Stomach (tissue), 9 donors: Measurements from ENCODE around the gene MAGEC3. TPM values are rescaled to one million over a fixed set of nuclear protein-coding genes. Genes with fewer than 3 reads are reported as not detected.
"Not testable (repeated sequence)": the region's sequence is repeated elsewhere in the genome, so short reads cannot be mapped to it uniquely, and the experiment has no call there.

Source experiments
- DNase-seq, 2 donors: peaks; one replicate each; pipeline versions ENCODE4 v3.0.0 to v3.0.0-alpha.2; 2013 to 2019
- H3K27ac ChIP-seq, 5 donors: fragments of 200-600 bp in 4 of 5; sonication (generic) in 4 of 5; one replicate each; pipeline ENCODE4 v1.5.1; 2013 to 2019; ENCODE audit warnings: mild to moderate bottlenecking in 1 of 5, moderate library complexity in 1 of 5
- H3K27me3 ChIP-seq, 3 donors: fragments of 200-600 bp; sonication (generic); one replicate each; pipeline ENCODE4 v1.5.1; 2017 to 2019; ENCODE audit warnings: mixed run types in 1 of 3
- H3K36me3 ChIP-seq, 4 donors: fragments of 200-600 bp; sonication (generic); 1 replicate in 3 of 4; 2 replicates in 1 of 4; pipeline ENCODE4 v1.5.1; 2016 to 2019
- H3K4me1 ChIP-seq, 4 donors: fragments of 200-600 bp; sonication (generic); one replicate each; pipeline ENCODE4 v1.5.1; 2016 to 2019
- H3K4me3 ChIP-seq, 4 donors: fragments of 200-600 bp; sonication (generic) in 3 of 4; one replicate each; pipeline ENCODE4 v1.5.1; 2016 to 2019; ENCODE audit warnings: mild to moderate bottlenecking in 1 of 4
- H3K9me3 ChIP-seq, 4 donors: fragments of 200-600 bp; sonication (generic); one replicate each; pipeline ENCODE4 v1.5.1; 2016 to 2019
- EP300 ChIP-seq: sonication (generic); formaldehyde crosslinking; IDR thresholded peaks from one replicate; pipeline ENCODE4 v1.6.1; 2017; ENCODE audit warnings: antibody characterized with exemption
- POLR2A ChIP-seq, 4 donors: fragments of 450-650 bp; IDR thresholded peaks; one replicate each; pipeline ENCODE4 v1.6.1; 2016; ENCODE audit warnings: antibody characterized with exemption in 4 of 4, control low read depth in 2 of 4, mild to moderate bottlenecking in 1 of 4, moderate library complexity in 1 of 4
- POLR2AphosphoS5 ChIP-seq, 3 donors: sonication (generic); formaldehyde crosslinking; IDR thresholded peaks; one replicate each; pipeline ENCODE4 v1.6.1; 2016; ENCODE audit warnings: antibody characterized with exemption in 3 of 3
- WGBS, 5 donors: extraction: QIAGEN DNeasy Blood & Tissue Kit in 3 of 5; methylation state at CpG; one replicate each; pipeline versions ENCODE4 v1.1.5 to v1.1.7; 2013 to 2018; 5-methylcytosine and 5-hydroxymethylcytosine counted together
- intact Hi-C: fragments of 100-400 bp; cut with DNase I; formaldehyde crosslinking; loops from one replicate; pipeline ENCODE4 v1.15.1; 2023; ENCODE audit warnings: low total_unique reads
- polyA plus RNA-seq, 3 donors: library from polyadenylated mRNA; stranded (reverse); fragments of 200-250 nt; gene quantifications; one replicate each; pipeline ENCODE4 v1.2.3, GENCODE V29; 2013
- total RNA-seq, 5 donors: library from RNA; depleted of rRNA; stranded (reverse); fragments of >200 nt; gene quantifications; one replicate each; pipeline versions ENCODE4 v1.1.0 to v1.2.3, GENCODE V29; 2014 to 2016
- TF ChIP-seq, protein P1 (sequence below), 7 experiments: fragments of 450-650 bp in 4 of 7; fragments of 200-600 bp in 3 of 7; sonication (generic) in 3 of 7; IDR thresholded peaks; one replicate each; pipeline ENCODE4 v1.5.1; 2016 to 2019; ENCODE audit warnings: antibody characterized with exemption in 7 of 7, control low read depth in 2 of 7, mild to moderate bottlenecking in 1 of 7
- donor health status: healthy with polysubstance abuse.
- donor health status: Bipolar disorder and iron deficiency.
- donor health status: healthy.

Gene MAGEC3
- total and polyA plus RNA-seq, 8 donors, result not detected

DNA sequence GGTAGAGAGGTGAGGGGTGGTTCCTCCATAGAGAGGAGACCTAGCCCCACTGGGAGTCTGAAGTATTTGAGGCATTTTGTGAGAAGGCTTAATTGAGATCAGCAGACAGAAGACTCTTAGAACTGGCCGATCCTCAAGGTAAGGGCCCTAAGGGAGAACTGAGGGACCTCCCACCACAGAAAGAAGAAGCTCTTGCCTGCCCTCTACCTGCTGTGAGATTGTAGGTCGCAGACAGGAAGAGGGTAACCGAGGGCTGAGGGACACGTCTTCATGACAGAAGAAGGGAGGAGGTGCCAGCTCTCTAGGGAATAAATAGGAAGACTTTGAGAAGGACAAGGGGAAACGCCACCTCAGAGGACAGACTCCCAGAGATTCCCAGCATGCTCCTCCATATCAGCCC is 41.5 kb downstream of the MAGEC3 start:
- WGBS, 5 donors, result 39 to 81% (median 68%) methylated on average over 5 of the region's 5 CpGs
- DNase-seq, result no peak
- no peak overlapping the region for H3K4me3 ChIP-seq
- no peak overlapping the region for H3K27ac ChIP-seq
- H3K4me1 ChIP-seq, result no peaks in the 10 kb centered on the region
- H3K9me3 ChIP-seq, result no peaks in the 10 kb centered on the region
- no peaks in the 10 kb centered on the region for H3K27me3 ChIP-seq
- H3K36me3 ChIP-seq, result no peaks in the 10 kb centered on the region
- intact Hi-C loops, result no loop called here
- TF ChIP-seq POLR2AphosphoS5 (IDR thresholded peaks at IDR 0.05), result no peak

DNA sequence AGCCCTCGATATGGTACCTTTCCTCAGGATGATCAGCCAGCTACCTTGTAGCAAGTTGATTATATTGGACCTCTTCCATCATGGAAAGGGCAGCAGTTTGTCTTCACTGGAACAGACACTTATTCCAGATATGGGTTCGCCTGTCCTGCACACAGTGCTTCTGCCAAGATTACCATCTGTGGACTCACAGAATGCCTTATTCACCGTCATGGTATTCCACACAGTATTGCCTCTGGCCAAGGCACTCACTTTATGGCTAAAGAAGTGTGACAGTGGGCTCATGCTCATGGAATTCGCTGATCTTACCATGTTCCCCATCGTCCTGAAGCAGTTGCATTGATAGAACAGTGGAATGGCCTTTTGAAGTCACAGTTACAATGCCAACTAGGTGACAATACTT is 50.7 kb downstream of the MAGEC3 start:
- intact Hi-C loops, H3K4me1 ChIP-seq, H3K4me3 ChIP-seq, DNase-seq, H3K36me3 ChIP-seq, H3K27me3 ChIP-seq, H3K9me3 ChIP-seq, H3K27ac ChIP-seq: not testable (repeated sequence)
- 49 to 92% (median 83%) methylated on average over 4 to 5 of the region's 5 CpGs for WGBS, 5 donors

DNA sequence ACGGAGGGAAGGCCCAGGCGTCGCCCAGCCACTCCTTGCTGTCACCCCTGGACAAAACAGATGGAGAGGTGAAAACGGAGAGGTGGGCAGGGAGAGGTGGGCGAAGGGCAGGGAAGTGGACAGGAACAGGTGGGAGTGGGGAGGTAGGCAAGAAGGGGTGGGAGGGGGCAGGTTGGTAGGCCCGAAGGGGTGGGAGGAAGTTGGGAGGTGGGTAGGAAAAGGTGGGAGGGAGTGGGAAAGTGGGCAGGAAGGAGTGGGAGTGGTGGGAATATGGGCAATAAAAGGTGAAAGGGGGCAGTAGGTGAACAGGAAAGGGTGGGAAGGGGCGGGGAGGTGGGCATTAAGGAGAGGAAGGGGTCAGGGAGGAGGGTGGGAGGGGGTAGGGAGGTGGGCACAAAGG is 56.6 kb downstream of the MAGEC3 start:
- Histone ChIP-seq H3K36me3 (no peaks in the 10 kb centered on the region), H3K4me3 (no peak overlapping the region), H3K9me3 (no peaks in the 10 kb centered on the region), H3K27ac (no peak overlapping the region), H3K27me3 (no peaks in the 10 kb centered on the region), H3K4me1 (no peaks in the 10 kb centered on the region)
- DNase-seq, result no peak
- intact Hi-C loops, result no loop called here
- WGBS, 5 donors, result 72 to 95% (median 81%) methylated on average over 6 to 7 of the region's 7 CpGs
- TF ChIP-seq POLR2AphosphoS5 (IDR thresholded peaks at IDR 0.05) (no peak), EP300 (no peak)

DNA sequence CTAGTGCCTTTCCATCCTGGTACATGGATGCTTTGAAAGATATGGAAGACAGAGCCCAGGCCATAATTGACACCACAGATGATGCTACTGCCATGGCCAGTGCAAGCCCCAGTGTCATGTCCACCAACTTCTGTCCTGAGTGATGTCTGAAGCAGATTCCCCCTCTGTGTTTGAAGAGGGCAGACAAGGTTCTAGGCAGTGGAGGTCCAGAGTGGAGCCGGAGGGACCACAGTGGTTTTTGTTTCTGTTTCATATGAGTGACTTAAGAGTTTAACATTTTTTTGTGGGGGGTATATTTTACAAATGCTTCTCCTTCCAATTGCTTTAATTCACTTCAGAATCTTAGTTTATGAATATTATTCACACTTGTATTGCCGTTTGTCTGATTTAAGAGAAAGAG is 59.6 kb downstream of the MAGEC3 start:
- Histone ChIP-seq H3K36me3 (no peaks in the 10 kb centered on the region), H3K4me1 (no peaks in the 10 kb centered on the region), H3K27ac (no peak overlapping the region), H3K4me3 (no peak overlapping the region), H3K9me3 (no peaks in the 10 kb centered on the region), H3K27me3 (no peaks in the 10 kb centered on the region)
- DNase-seq, result no peak
- TF ChIP-seq EP300 (no peak), POLR2AphosphoS5 (IDR thresholded peaks at IDR 0.05) (no peak), POLR2A (IDR thresholded peaks at IDR 0.05) (no peak)
- TF ChIP-seq, protein P1, sequence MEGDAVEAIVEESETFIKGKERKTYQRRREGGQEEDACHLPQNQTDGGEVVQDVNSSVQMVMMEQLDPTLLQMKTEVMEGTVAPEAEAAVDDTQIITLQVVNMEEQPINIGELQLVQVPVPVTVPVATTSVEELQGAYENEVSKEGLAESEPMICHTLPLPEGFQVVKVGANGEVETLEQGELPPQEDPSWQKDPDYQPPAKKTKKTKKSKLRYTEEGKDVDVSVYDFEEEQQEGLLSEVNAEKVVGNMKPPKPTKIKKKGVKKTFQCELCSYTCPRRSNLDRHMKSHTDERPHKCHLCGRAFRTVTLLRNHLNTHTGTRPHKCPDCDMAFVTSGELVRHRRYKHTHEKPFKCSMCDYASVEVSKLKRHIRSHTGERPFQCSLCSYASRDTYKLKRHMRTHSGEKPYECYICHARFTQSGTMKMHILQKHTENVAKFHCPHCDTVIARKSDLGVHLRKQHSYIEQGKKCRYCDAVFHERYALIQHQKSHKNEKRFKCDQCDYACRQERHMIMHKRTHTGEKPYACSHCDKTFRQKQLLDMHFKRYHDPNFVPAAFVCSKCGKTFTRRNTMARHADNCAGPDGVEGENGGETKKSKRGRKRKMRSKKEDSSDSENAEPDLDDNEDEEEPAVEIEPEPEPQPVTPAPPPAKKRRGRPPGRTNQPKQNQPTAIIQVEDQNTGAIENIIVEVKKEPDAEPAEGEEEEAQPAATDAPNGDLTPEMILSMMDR (IDR thresholded peaks at IDR 0.05), result no peak
- intact Hi-C loops, result no loop called here
- 82 to 96% (median 86%) methylated on average over 2 of the region's 2 CpGs for WGBS, 5 donors

DNA sequence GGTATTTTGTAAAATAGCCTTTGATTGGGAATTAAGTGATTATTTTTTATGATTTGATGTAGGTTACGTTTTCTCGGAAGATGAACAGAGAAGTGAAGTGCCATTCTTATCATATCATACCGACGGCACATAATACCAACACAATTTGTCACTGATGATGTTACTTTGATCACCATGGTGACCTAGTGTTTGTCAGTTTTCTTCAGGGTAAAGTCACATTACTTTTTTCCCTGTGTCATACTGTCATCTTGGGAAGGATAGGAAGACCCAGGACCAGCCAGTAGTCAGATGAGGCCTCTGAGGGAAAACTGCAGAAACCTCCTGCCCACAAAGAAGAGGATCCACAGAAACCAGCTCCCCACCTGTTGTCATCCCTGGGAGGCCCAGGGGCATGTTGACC is 64.2 kb downstream of the MAGEC3 start:
- Histone ChIP-seq H3K27ac (no peak overlapping the region), H3K36me3 (no peaks in the 10 kb centered on the region), H3K27me3 (no peaks in the 10 kb centered on the region), H3K4me1 (no peaks in the 10 kb centered on the region), H3K4me3 (no peak overlapping the region), H3K9me3 (peaks cover 0 to 3% (median 0%) of the 10 kb centered on the region in 4 donors)
- TF ChIP-seq POLR2A (IDR thresholded peaks at IDR 0.05) (no peak), POLR2AphosphoS5 (IDR thresholded peaks at IDR 0.05) (no peak), EP300 (no peak)
- TF ChIP-seq, protein P1 (IDR thresholded peaks at IDR 0.05), result no peak
- WGBS, 5 donors, result 51 to 88% (median 86%) methylated on average over 4 of the region's 4 CpGs
- intact Hi-C loops, result no loop called here
- DNase-seq, result no peak

DNA sequence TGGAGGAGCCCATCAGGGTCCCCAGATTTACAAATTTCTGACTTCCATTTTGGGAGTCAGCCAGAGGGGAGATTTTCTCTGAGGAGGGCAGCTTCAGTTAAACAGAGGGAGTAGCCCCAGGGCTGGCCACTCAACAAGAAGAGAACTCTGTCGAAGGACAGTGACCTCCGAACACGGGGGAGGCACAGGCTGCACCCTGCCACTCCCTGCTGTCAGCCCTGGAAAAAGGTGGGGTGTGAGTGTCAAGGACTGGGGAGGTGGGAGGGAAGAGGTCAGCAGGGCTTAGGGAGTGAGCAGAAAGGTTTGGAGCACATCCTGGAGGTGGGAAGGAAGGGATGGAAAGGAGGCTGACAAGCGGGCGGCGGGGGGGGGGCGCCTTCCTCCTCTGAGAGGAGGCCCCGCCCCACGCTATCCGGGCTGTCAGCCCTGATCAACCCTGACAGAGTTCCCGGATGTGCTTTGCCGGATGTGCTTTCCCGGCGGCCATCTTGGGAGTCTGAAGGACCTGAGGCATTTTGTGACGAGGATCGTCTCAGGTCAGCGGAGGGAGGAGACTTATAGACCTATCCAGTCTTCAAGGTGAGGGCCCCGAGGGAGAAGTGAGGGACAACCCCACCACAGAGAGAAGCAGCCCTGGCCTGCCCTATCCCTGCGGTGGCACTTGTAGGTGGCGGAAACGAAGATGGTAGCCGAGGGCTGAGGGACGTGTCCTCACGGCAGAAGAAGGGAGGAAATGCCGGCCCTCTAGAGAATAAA is 65.5 kb downstream of the MAGEC3 start, which contains the start of gene MAGEC1:
Gene MAGEC1, plus strand, starts transcription at position 495 of the 756 bp plus-strand sequence. CDS start 1,179 bp downstream, outside the sequence.
- H3K9me3 ChIP-seq, result peaks cover 0 to 5% (median 0%) of the 10 kb centered on the region in 4 donors
- intact Hi-C loops, result no loop called here

More for the DNA sequence above, 65.5 kb downstream of the MAGEC3 start, which contains the start of gene MAGEC1:
- Histone ChIP-seq H3K27me3 (no peaks in the 10 kb centered on the region), H3K27ac (no peak within 1 kb of the TSS), H3K36me3 (no peaks in the 10 kb centered on the region), H3K4me1 (no peaks in the 10 kb centered on the region), H3K4me3 (no peak within 1 kb of the TSS)
- WGBS, 5 donors, result 85 to 97% (median 94%) methylated on average over 3 to 25 of the region's 25 CpGs
- TF ChIP-seq, protein P1 (IDR thresholded peaks at IDR 0.05), result no peak
- TF ChIP-seq POLR2A (IDR thresholded peaks at IDR 0.05) (no peak), EP300 (no peak), POLR2AphosphoS5 (IDR thresholded peaks at IDR 0.05) (no peak)
- DNase-seq, result no peak
